ENCODE measurements around the gene OSBPL2.
A peak's percentile ranks its signal among the peaks of the same experiment; 100 is the strongest.

Gene OSBPL2

GRCh38 chr20:62237801-62238568 is at the start of gene OSBPL2:
OSBPL2 (plus strand) TSS chr20:62238521; CDS start chr20:62256185, 17,664 bp downstream.
- TF ChIP-seq, protein P1, sequence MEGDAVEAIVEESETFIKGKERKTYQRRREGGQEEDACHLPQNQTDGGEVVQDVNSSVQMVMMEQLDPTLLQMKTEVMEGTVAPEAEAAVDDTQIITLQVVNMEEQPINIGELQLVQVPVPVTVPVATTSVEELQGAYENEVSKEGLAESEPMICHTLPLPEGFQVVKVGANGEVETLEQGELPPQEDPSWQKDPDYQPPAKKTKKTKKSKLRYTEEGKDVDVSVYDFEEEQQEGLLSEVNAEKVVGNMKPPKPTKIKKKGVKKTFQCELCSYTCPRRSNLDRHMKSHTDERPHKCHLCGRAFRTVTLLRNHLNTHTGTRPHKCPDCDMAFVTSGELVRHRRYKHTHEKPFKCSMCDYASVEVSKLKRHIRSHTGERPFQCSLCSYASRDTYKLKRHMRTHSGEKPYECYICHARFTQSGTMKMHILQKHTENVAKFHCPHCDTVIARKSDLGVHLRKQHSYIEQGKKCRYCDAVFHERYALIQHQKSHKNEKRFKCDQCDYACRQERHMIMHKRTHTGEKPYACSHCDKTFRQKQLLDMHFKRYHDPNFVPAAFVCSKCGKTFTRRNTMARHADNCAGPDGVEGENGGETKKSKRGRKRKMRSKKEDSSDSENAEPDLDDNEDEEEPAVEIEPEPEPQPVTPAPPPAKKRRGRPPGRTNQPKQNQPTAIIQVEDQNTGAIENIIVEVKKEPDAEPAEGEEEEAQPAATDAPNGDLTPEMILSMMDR (IDR thresholded peaks at IDR 0.05; ENCODE audit: low read depth, low read length): no peak
- DNase-seq (ENCODE audit: extremely low read depth, low read depth): peak; percentile 94

DNA sequence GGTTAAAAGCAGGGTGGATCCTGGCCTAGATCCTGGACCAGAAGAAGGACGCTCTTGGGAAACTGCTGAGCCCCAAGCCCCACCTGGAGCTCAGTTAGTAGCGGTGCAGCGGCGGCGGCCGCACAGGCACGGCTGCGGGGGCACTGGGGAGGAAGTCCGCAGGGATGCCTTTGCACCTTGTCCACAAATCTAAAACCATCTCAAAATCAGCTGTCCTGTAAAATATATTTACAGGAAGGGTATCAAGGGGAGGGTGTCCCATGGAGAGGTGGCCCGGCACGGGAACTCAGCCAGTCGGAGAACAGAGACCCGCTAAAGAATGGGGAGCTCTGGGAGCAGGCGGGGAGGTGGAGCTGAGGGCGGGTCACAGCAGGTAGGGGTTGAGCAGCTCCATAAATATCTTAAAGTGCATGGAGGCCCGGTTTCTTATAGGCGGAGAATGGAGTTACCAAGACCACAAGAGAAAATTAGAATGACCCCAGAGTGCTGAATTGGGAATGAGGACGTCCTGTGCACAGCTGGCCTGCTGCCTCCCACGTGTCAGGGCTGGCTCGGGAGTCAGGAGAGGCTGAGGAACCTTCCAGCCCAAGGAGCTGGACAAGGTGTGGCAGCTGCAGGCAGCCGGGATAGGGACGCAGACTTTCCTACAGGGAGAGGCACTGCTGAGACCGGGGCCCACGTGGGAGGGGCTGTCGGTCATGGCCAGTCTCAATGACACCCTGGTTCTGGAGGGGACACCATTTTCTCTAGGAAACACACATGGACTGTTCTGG is 47.5 kb upstream of the OSBPL2 start:
- DNase-seq (ENCODE audit: extremely low read depth, low read depth): no peak
- TF ChIP-seq, protein P1 (IDR thresholded peaks at IDR 0.05; ENCODE audit: low read depth, low read length): no peak

DNA sequence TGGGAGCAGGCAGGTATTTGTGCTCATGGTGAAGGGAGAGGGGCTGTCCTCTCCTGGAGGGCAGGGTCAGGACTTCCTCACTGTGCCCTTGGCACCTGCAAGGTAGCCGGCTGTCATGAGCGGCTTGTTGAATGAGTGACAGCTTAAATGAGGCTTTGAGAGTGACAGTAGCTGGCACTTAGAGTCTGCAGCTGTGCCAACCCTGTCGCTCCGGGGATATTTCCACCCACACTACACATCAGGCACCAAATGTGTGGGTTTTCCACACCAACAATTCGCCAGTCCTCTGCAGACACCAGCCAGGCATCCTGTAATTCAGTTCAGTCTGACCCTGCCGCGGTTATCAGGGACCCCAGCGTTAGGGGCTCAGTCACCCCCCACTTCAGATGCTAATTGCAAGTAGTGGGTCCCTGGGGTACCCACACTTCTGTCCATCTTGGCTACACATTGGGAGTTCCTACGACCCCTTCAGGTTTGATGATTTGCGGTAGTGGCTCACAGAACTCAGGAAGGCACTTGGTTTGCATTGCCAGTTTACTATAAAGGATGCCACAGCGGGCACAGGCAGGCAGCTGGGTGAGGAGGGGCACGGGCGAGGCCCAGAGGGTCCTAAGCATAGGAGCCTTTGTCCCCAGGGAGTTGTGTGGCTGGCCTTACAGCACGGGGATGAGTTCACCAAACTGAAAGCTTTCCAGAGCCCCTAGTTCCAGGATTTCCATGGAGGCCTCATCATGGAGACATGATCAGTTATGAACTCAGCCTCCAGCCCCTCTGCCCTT is 46.4 kb upstream of the OSBPL2 start:
- DNase-seq (ENCODE audit: extremely low read depth, low read depth): no peak
- TF ChIP-seq, protein P1 (IDR thresholded peaks at IDR 0.05; ENCODE audit: low read depth, low read length): no peak

- TF ChIP-seq, protein P1 (IDR thresholded peaks at IDR 0.05; ENCODE audit: low read depth, low read length): no peak
- no peak for DNase-seq (ENCODE audit: extremely low read depth, low read depth)
Observed at GRCh38 chr20:62192635-62193034, 45.7 kb upstream of the OSBPL2 start.

DNA sequence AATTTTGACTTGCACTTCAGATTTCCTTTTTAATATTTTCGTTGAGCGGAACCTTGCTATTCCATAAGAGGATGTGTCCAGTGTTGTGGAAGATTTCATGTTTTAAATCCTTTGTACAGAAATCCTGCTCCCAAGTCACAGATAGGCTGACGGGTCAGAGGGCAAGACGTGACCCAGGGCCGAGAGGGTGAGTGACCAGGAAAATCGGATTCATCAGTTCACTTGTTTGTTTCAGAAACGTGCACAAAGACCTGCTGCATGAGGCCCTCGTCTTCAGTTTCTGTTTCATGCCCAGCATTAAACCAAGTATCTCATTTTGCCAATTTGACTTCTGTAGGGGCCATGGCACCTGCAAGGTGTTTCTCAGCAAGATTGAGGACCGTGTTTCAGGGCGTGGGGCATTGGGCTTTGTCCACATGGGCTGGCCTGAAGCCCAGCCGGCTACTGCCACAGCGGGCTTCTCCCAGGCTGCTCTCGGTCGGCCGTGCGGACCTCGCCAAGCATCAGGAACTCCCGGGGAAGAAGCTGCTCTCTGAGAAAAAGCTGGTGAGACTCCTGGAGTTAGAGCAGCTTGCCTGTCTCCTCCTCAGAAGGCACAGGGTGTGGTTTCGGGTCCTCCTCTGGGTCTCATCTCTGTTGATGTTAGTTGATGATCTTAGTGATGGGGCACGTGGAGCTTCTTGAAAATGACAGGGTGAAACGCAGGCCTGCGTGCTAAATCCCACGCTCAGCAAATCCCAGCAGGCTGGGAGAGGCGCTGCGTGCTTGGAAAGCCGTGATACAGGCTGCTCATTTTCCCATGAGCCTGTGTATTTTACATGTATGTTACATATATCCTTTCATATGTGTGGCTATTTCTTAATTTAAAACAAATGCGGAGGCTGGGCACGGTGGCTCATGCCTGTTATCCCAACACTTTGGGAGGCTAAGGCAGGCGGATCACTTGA is 45.0 kb upstream of the OSBPL2 start:
- DNase-seq (ENCODE audit: extremely low read depth, low read depth): no peak
- TF ChIP-seq, protein P1 (IDR thresholded peaks at IDR 0.05; ENCODE audit: low read depth, low read length): no peak

- DNase-seq (ENCODE audit: extremely low read depth, low read depth): no peak
- TF ChIP-seq, protein P1 (IDR thresholded peaks at IDR 0.05; ENCODE audit: low read depth, low read length): no peak
Observed at GRCh38 chr20:62195075-62195405, 43.3 kb upstream of the OSBPL2 start.

All from AG09319 (cell line).